A549 (cell line): ENCODE data around the gene IZUMO3. TPM values are rescaled to one million over a fixed set of nuclear protein-coding genes. Genes with fewer than 3 reads are reported as not detected.

ENCODE experiments used
- ATAC-seq, 2 experiments: fragments of 200-7000 bp in 1 of 2; fragments of >200 bp in 1 of 2; cut with Nextera tagmentation in 1 of 2; cut with Tn5 transposase in 1 of 2; 3 replicates each; pipeline versions ENCODE4 v1.8.0 to v1.9.1; 2018 to 2020; ENCODE audit warnings: mild to moderate bottlenecking in 1 of 2, moderate library complexity in 1 of 2
- CTCF ChIA-PET: fragments of 300-600 bp; sonication (Branson Sonifier 250); formaldehyde crosslinking; extraction: SDS; loops from one replicate; lab custom pipeline; 2021; ENCODE audit warnings: antibody characterized with exemption, inconsistent platforms; lab: Yijun Ruan, JAX
- POLR2A ChIA-PET: fragments of 350-600 bp; formaldehyde crosslinking; extraction: SDS; loops from one replicate; lab custom pipeline; 2021; ENCODE audit warnings: antibody characterized with exemption, inconsistent platforms; lab: Yijun Ruan, JAX
- DNase-seq, 2 experiments: peaks; one replicate each; pipeline versions ENCODE4 v3.0.0 to v3.0.0-alpha.2; 2011 to 2016; ENCODE audit warnings: low read depth in 1 of 2, low spot score in 1 of 2
- FAIRE-seq: peaks from 2 replicates; lab custom pipeline; 2011; peaks lifted over from hg19 to GRCh38; lab: Jason Lieb, UNC
- H3K27ac ChIP-seq, 2 experiments: fragments of >200 bp; sonication (Bioruptor Twin); formaldehyde crosslinking; 3 replicates each; pipeline ENCODE4 v1.5.1; 2016 to 2017
- H3K4me1 ChIP-seq: fragments of >200 bp; sonication (Bioruptor Twin); formaldehyde crosslinking; 3 replicates; pipeline ENCODE4 v1.6.1; 2016
- H3K4me2 ChIP-seq: fragments of >200 bp; sonication (Bioruptor Twin); formaldehyde crosslinking; 3 replicates; pipeline ENCODE4 v1.6.1; 2016
- H3K4me3 ChIP-seq: fragments of >200 bp; sonication (Bioruptor Twin); formaldehyde crosslinking; 3 replicates; pipeline ENCODE4 v1.5.1; 2016
- H3K9me3 ChIP-seq: fragments of >200 bp; sonication (Bioruptor Twin); formaldehyde crosslinking; 3 replicates; pipeline ENCODE4 v1.6.1; 2016
- BHLHE40 ChIP-seq: IDR thresholded peaks from 2 replicates; pipeline ENCODE4 v1.6.1; 2012; ENCODE audit warnings: low read depth, low read length, inconsistent platforms
- CBX2 ChIP-seq: fragments of 200-600 bp; sonication (generic); IDR thresholded peaks from 2 replicates; pipeline ENCODE4 v1.6.1; 2016; ENCODE audit warnings: low read depth, mild to moderate bottlenecking, borderline replicate concordance
- EP300 ChIP-seq, 2 experiments: fragments of >200 bp; sonication (Bioruptor Twin); formaldehyde crosslinking; IDR thresholded peaks; 2 replicates in 1 of 2; 3 replicates in 1 of 2; pipeline ENCODE4 v1.6.1; 2016 to 2017
- ESRRA ChIP-seq: fragments of 150-350 bp; IDR thresholded peaks from 2 replicates; pipeline ENCODE4 v1.6.1; 2014; ENCODE audit warnings: mild to moderate bottlenecking, low read length, borderline replicate concordance
- FOSB ChIP-seq: fragments of 250-450 bp; sonication (Bioruptor Pico); IDR thresholded peaks from 2 replicates; pipeline ENCODE4 v1.5.0; 2020; ENCODE audit warnings: mild to moderate bottlenecking, moderate library complexity
- FOSL2 ChIP-seq, 2 experiments: fragments of 450-650 bp in 1 of 2; fragments of >200 bp in 1 of 2; sonication (Bioruptor Twin) in 1 of 2; formaldehyde crosslinking; IDR thresholded peaks; 2 replicates each; pipeline versions ENCODE4 v1.5.0 to v1.6.1; 2016 to 2020; ENCODE audit warnings: mild to moderate bottlenecking in 1 of 2, moderate library complexity in 1 of 2
- FOXS1 ChIP-seq: fragments of 250-450 bp; sonication (Bioruptor Pico); IDR thresholded peaks from 2 replicates; pipeline ENCODE4 v1.5.0; 2020; ENCODE audit warnings: mild to moderate bottlenecking, moderate library complexity
- HOXB13 ChIP-seq: fragments of 250-450 bp; sonication (Bioruptor Pico); IDR thresholded peaks from 2 replicates; pipeline ENCODE4 v1.5.0; 2020; ENCODE audit warnings: low read depth, mild to moderate bottlenecking, moderate library complexity
- JUN ChIP-seq, 2 experiments: fragments of >200 bp; sonication (Bioruptor Twin); formaldehyde crosslinking; IDR thresholded peaks; 2 replicates in 1 of 2; 3 replicates in 1 of 2; pipeline ENCODE4 v1.6.1; 2016 to 2017
- KDM1A ChIP-seq: fragments of 200-600 bp; sonication (generic); IDR thresholded peaks from 2 replicates; pipeline ENCODE4 v1.6.1; 2016; ENCODE audit warnings: low read depth, mild to moderate bottlenecking
- MAFK ChIP-seq: fragments of 450-650 bp; IDR thresholded peaks from 2 replicates; pipeline ENCODE4 v1.6.1; 2014; ENCODE audit not compliant: partially characterized antibody
- MYC ChIP-seq: IDR thresholded peaks from 2 replicates; pipeline ENCODE4 v1.6.1; 2012; ENCODE audit warnings: mild to moderate bottlenecking, inconsistent platforms, low read length, improper control_type of control experiment, borderline replicate concordance
- NR3C1 ChIP-seq: fragments of >200 bp; sonication (Bioruptor Twin); formaldehyde crosslinking; IDR thresholded peaks from 3 replicates; pipeline ENCODE4 v1.6.1; 2017
- POLR2AphosphoS2 ChIP-seq: conservative IDR thresholded peaks from 2 replicates; pipeline ENCODE4 v1.6.1; 2012; ENCODE audit warnings: low read length, improper control_type of control experiment, inconsistent platforms
- RAD21 ChIP-seq, 2 experiments: fragments of >200 bp in 1 of 2; sonication (Bioruptor Twin) in 1 of 2; formaldehyde crosslinking in 1 of 2; IDR thresholded peaks in 1 of 2; conservative IDR thresholded peaks in 1 of 2; 2 replicates in 1 of 2; 3 replicates in 1 of 2; pipeline ENCODE4 v1.6.1; 2012 to 2018; ENCODE audit warnings: inconsistent platforms in 1 of 2
- RARB ChIP-seq: fragments of 250-450 bp; sonication (Bioruptor Pico); IDR thresholded peaks from 2 replicates; pipeline ENCODE4 v1.8.0; 2021; ENCODE audit warnings: mild to moderate bottlenecking, moderate library complexity
- RFX5 ChIP-seq: fragments of 450-650 bp; IDR thresholded peaks from 2 replicates; pipeline ENCODE4 v1.7.1; 2014; ENCODE audit warnings: antibody characterized with exemption, mild to moderate bottlenecking, moderate library complexity
- RNF2 ChIP-seq: fragments of 200-600 bp; sonication (generic); IDR thresholded peaks from 2 replicates; pipeline ENCODE4 v1.6.1; 2016; ENCODE audit warnings: low read depth, mild to moderate bottlenecking, antibody characterized with exemption, moderate library complexity, borderline replicate concordance
- TP53 ChIP-seq: fragments of 250-450 bp; sonication (Bioruptor Pico); IDR thresholded peaks from 2 replicates; pipeline ENCODE4 v1.5.0; 2021; ENCODE audit warnings: mild to moderate bottlenecking, moderate library complexity
- ZC3H11A ChIP-seq: fragments of 450-650 bp; IDR thresholded peaks from 2 replicates; pipeline ENCODE4 v1.6.1; 2014; ENCODE audit warnings: antibody characterized with exemption, mild to moderate bottlenecking
- ZSCAN20 ChIP-seq: fragments of 250-450 bp; sonication (Bioruptor Pico); IDR thresholded peaks from 2 replicates; pipeline ENCODE4 v1.8.0; 2022; ENCODE audit warnings: mild to moderate bottlenecking, moderate library complexity
- WGBS: methylation state at CpG from one replicate; pipeline ENCODE4 v1.1.6; 2017; ENCODE audit errors: missing lambda C conversion rate; 5-methylcytosine and 5-hydroxymethylcytosine counted together
- polyA plus RNA-seq, 4 experiments: library from polyadenylated mRNA; depleted of rRNA in 3 of 4; stranded (reverse); fragments of >200 nt; fragmentation: RNase III in 1 of 4; extraction: RNeasy Plus Mini Kit Qiagen cat#74134 plus additional on column Dnase treatment in 1 of 4; gene quantifications; 2 replicates in 3 of 4; 3 replicates in 1 of 4; pipeline ENCODE4 v1.2.3, GENCODE V29; 2011 to 2017
- TF ChIP-seq, protein P1 (sequence below): fragments of >200 bp; sonication (Bioruptor Twin); formaldehyde crosslinking; IDR thresholded peaks from 2 replicates; pipeline ENCODE4 v1.6.1; 2016
- TF ChIP-seq, protein P2 (sequence below): IDR thresholded peaks from 2 replicates; pipeline ENCODE4 v1.6.1; 2012
- TF ChIP-seq, protein P3 (sequence below): fragments of >200 bp; sonication (Bioruptor Twin); formaldehyde crosslinking; IDR thresholded peaks from 3 replicates; pipeline ENCODE4 v1.5.1; 2016
- TF ChIP-seq, protein P4 (sequence below): fragments of 450-650 bp; IDR thresholded peaks from 2 replicates; pipeline ENCODE4 v1.6.1; 2014; ENCODE audit warnings: antibody characterized with exemption
- TF ChIP-seq, protein P5 (sequence below): fragments of 150-350 bp; IDR thresholded peaks from 2 replicates; pipeline ENCODE4 v1.6.1; 2014; ENCODE audit warnings: low read depth, mild to moderate bottlenecking, low read length

The IZUMO3 gene
- polyA plus RNA-seq, 2 of the 4 experiments (the other 2 are of a cell fraction) = not detected

DNA sequence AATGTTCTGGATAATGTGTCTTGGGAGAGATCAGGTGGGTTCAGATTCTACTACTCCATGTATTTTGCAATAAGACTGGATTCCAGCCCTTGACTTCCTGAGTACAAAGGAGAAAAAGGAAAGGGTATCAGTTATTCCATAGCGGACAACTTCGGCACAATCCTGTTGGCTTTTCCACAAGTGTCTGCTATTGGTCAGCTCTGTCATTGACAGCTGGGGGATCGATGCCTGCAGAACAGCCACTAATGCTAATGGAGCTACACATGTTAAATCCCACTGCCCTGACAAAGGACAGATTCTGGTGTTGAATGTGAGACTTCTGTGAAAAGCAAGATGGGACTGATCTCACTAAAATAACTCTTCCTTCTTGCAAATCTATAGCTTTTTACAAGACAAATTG, 41.2 kb downstream of the IZUMO3 start:
- Histone ChIP-seq H3K27ac (no peak overlapping the region), H3K4me1 (no peaks in the 10 kb centered on the region), H3K9me3 (no peaks in the 10 kb centered on the region), H3K4me3 (no peak overlapping the region)
- DNase-seq (no peak), FAIRE-seq (no peak), ATAC-seq (no peak)
- ChIA-PET CTCF (no interaction called here), POLR2A (no interaction called here)
- 59% methylated on average over 3 of the region's 3 CpGs for WGBS
- TF ChIP-seq MAFK (no peak), RAD21 (conservative IDR thresholded peaks at IDR 0.05 in 1 of 2, IDR thresholded peaks at IDR 0.05 in 1 of 2) (no peak), RARB (CRISPR knock-in tag) (no peak), FOXS1 (CRISPR knock-in tag) (no peak), BHLHE40 (no peak), EP300 (IDR thresholded peaks at IDR 0.05) (no peak), KDM1A (no peak), CBX2 (no peak), HOXB13 (no peak)
- TF ChIP-seq, protein P1, sequence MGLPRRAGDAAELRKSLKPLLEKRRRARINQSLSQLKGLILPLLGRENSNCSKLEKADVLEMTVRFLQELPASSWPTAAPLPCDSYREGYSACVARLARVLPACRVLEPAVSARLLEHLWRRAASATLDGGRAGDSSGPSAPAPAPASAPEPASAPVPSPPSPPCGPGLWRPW = no peak
- TF ChIP-seq, all 56 proteins: peak for 0
- H3K4me2 ChIP-seq = no peak overlapping the region

DNA sequence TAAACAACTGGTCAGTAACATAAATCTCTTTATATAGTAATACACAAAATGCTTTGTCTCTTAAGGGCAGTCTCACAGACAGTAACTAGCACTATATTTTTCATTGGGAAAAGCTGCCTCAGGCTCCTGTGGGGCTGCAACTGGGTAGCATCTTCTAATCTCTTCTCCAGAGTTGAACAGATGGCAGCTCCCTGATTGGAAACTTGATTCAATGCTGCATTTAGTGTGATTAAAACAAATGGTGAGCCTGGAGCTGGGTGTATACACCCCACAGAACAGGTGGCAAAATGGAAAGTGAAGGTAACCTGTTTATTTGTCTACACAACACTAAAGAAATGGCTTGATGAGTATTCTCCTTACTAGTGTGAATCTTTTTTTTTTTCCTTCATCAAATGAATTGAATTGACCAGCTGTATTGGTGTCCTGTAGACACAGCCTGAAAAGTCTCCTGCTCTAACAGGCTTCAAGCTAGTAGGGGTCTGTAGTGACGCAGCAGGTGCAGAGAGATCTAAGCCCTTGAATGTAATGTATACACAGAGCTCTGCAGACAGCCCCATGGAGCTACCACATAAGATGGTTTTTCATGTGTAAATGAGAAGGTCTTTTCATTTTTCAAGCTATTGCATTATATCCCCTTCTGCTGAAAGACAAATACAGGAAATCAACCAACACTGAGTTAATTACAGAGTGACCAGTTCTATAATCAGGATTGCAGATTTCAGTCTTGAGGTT, 43.3 kb downstream of the IZUMO3 start:
- DNase-seq (no peak), ATAC-seq (no peak), FAIRE-seq (no peak)
- Histone ChIP-seq H3K27ac (no peak overlapping the region), H3K9me3 (no peaks in the 10 kb centered on the region), H3K4me2 (no peak overlapping the region), H3K4me1 (no peaks in the 10 kb centered on the region), H3K4me3 (no peak overlapping the region)
- 0% methylated on average over 1 of the region's 1 CpG for WGBS
- TF ChIP-seq FOSL2 (IDR thresholded peaks at IDR 0.05) (no peak), FOSL2 (CRISPR knock-in tag; IDR thresholded peaks at IDR 0.05) (no peak), RARB (CRISPR knock-in tag) (no peak), RFX5 (no peak), ZSCAN20 (CRISPR knock-in tag) (no peak), MYC (no peak), RNF2 (no peak), FOXS1 (CRISPR knock-in tag) (no peak), TP53 (CRISPR knock-in tag) (no peak)
- TF ChIP-seq, protein P2, sequence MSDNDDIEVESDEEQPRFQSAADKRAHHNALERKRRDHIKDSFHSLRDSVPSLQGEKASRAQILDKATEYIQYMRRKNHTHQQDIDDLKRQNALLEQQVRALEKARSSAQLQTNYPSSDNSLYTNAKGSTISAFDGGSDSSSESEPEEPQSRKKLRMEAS = no peak
- TF ChIP-seq, protein P1 = no peak
- TF ChIP-seq, protein P3, sequence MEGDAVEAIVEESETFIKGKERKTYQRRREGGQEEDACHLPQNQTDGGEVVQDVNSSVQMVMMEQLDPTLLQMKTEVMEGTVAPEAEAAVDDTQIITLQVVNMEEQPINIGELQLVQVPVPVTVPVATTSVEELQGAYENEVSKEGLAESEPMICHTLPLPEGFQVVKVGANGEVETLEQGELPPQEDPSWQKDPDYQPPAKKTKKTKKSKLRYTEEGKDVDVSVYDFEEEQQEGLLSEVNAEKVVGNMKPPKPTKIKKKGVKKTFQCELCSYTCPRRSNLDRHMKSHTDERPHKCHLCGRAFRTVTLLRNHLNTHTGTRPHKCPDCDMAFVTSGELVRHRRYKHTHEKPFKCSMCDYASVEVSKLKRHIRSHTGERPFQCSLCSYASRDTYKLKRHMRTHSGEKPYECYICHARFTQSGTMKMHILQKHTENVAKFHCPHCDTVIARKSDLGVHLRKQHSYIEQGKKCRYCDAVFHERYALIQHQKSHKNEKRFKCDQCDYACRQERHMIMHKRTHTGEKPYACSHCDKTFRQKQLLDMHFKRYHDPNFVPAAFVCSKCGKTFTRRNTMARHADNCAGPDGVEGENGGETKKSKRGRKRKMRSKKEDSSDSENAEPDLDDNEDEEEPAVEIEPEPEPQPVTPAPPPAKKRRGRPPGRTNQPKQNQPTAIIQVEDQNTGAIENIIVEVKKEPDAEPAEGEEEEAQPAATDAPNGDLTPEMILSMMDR = no peak
- POLR2A ChIA-PET = no interaction called here
- CTCF ChIA-PET = no interaction called here

DNA sequence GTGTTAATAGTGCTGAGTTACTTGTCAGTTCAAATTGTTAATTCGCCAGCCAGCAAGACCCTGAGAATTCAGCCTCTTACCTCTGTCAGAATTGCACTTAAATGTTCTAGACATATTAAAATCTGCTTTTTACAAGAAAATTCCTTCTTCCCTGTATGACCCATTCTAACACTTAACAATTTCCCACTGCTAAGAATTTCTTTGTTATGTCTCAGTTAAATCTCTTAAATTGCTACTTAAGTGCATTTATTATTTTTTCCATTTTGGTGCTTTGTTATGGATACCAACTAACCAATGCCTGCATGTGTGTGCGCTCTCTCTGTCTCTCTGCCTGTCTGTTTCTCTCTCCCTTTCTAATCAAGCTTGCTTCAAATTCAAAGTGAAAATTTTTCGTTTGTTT, 44.9 kb downstream of the IZUMO3 start:
- no peak for FAIRE-seq
- 3% methylated on average over 3 of the region's 3 CpGs for WGBS

More for the DNA sequence above, 44.9 kb downstream of the IZUMO3 start:
- Histone ChIP-seq H3K4me1 (no peaks in the 10 kb centered on the region), H3K4me2 (no peak overlapping the region), H3K27ac (no peak overlapping the region), H3K4me3 (no peak overlapping the region), H3K9me3 (no peaks in the 10 kb centered on the region)
- DNase-seq (no peak), ATAC-seq (no peak)
- ChIA-PET POLR2A (no interaction called here), CTCF (no interaction called here)
- TF ChIP-seq TP53 (CRISPR knock-in tag) = no peak
- no peak for TF ChIP-seq JUN (IDR thresholded peaks at IDR 0.05)
- no peak for TF ChIP-seq FOSB (CRISPR knock-in tag)
- TF ChIP-seq ZC3H11A = no peak
- TF ChIP-seq, protein P4, sequence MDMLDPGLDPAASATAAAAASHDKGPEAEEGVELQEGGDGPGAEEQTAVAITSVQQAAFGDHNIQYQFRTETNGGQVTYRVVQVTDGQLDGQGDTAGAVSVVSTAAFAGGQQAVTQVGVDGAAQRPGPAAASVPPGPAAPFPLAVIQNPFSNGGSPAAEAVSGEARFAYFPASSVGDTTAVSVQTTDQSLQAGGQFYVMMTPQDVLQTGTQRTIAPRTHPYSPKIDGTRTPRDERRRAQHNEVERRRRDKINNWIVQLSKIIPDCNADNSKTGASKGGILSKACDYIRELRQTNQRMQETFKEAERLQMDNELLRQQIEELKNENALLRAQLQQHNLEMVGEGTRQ = no peak
- TF ChIP-seq, protein P5, sequence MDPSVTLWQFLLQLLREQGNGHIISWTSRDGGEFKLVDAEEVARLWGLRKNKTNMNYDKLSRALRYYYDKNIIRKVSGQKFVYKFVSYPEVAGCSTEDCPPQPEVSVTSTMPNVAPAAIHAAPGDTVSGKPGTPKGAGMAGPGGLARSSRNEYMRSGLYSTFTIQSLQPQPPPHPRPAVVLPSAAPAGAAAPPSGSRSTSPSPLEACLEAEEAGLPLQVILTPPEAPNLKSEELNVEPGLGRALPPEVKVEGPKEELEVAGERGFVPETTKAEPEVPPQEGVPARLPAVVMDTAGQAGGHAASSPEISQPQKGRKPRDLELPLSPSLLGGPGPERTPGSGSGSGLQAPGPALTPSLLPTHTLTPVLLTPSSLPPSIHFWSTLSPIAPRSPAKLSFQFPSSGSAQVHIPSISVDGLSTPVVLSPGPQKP = no peak
- TF ChIP-seq ESRRA = no peak
- no peak for TF ChIP-seq POLR2AphosphoS2
- TF ChIP-seq NR3C1 = no peak
